ENCODE data around the gene TECPR2.

The TECPR2 gene

DNA sequence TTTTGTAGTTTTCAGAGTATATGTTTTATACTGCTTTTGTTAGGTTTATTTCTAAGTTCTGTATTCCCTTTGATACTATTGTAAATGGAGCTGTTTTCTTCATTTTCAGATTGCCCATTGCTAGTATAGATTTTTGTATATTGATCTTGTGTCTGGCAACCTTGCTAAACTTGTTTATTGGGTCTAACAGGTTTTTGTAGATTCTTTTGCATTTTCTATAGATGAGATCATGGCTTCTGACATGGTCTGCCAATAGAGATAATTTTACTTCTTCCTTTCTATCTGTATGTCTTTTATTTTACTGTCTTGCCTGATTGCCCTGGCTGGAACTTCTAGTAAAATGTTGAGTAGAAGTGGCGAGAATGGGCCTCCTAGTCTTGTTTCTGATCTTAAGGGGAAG lies 106.5 kb downstream of the TECPR2 start:
- no peak for DNase-seq (ENCODE audit: low read depth)

DNA sequence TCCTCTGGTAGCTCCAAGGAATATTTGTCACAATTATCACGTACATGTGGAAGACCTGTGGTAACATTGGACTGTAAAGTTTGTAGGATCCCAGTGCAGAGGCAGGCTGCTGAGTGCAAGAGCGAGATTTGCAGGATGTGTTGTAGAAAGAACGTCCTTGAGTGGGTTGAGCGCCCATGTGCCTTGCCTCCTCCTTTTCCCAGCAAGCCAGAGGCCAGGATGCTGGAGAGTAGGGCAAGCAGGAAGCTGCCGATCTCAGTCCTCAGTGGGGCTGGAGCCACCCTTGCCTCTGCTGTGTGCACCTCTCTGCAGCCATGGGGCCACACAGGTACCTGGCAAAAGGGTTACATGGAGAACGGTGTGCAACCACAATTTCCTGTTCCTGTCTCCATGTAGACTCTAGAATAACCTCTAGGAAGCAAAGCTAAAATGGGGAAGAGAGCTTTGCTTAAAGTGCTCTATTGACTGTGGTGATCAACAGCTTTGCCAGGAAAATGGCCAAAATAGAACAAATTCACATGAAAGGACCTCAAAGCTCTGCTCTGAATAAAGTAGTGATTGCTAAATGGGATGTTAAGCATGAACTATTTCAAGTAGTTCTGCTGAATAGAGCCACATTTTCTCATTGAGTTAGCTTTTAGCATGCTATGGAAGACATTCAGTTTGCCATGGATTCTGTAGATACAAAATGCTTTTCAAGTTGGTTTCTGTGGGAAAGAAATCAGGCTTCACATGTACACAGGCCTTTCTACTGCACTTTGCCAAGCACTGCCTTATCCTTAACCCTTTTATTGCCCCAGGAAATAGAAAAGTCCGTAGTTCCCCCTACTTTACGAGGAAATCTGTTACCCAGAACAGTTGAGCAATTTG lies 109.4 kb downstream of the TECPR2 start:
- no peak for DNase-seq (ENCODE audit: low read depth)

- DNase-seq (ENCODE audit: low read depth): no peak
These were observed 110.0 kb downstream of the TECPR2 start for GRCh38 chr14:102472791-102473150.

DNA sequence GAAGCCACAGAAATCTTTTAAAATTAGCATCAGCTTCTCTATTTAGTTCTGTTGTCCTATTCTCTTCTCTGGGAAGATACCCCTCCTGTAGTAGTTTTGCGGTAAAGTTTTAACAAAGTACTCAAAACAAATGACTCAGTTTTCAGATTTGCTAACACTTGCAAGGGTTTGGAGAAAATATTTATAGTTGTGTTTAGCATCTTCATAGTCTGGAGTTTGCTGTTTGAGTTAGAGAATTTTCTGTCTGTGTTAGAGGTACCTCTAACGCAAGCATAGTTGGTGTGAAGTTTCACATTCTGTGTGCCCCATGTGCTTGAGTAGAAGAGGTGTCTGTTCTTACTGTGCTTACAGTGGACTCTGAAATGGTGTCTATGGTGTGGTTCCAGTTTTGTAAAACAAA lies 110.8 kb downstream of the TECPR2 start:
- DNase-seq (ENCODE audit: low read depth): no peak

- DNase-seq (ENCODE audit: low read depth): no peak
These were observed 112.2 kb downstream of the TECPR2 start for GRCh38 chr14:102474934-102475333.

DNA sequence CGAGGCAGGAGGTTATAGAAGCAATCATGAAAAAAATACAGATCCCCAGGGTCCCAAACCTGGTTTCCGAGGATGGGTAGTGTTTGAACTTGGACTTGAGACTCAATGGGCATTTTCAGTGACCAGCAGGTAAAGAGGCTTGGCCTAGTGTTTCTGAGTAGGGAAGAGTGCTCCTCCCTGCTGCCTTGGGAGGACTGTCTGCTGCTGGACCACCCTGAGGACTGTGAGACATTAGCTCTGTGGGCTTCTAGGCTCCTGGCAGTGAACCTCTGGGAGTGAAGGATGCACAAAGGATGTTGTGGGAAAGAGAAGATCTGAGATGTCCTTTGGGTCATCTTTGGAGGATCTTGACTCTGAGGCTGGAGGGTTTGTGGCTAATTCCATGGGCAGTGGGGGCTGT lies 116.4 kb downstream of the TECPR2 start:
- no peak for DNase-seq (ENCODE audit: low read depth)

GRCh38 chr14:102479777-102480176 lies 117.0 kb downstream of the TECPR2 start:
- DNase-seq (ENCODE audit: low read depth): no peak

GRCh38 chr14:102481371-102481770 lies 118.6 kb downstream of the TECPR2 start:
- DNase-seq (ENCODE audit: low read depth): no peak

DNA sequence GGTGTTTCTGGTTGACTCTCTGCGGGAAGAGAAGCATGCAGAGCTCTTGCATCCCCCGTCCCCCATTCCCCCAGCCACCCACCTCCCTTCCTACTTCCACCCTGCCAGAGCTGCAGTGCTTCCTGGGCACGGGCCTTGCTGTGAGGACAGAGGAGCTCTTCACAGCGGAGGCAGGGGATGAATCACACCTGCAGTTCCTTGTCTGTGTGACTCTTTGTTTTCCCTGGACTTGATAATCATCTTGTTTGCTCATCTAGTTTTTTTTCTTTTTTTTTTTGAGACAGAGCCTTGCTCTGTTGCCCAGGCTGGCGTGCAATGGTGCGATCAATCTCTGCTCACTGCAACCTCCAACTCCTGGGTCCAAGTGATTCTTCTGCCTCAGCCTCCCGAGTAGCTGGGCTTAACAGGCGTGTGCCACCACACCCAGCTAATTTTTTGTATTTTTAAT lies 119.1 kb downstream of the TECPR2 start:
- no peak for DNase-seq (ENCODE audit: low read depth)

- no peak for DNase-seq (ENCODE audit: low read depth)
These were observed 121.6 kb downstream of the TECPR2 start for GRCh38 chr14:102484316-102484715.

DNA sequence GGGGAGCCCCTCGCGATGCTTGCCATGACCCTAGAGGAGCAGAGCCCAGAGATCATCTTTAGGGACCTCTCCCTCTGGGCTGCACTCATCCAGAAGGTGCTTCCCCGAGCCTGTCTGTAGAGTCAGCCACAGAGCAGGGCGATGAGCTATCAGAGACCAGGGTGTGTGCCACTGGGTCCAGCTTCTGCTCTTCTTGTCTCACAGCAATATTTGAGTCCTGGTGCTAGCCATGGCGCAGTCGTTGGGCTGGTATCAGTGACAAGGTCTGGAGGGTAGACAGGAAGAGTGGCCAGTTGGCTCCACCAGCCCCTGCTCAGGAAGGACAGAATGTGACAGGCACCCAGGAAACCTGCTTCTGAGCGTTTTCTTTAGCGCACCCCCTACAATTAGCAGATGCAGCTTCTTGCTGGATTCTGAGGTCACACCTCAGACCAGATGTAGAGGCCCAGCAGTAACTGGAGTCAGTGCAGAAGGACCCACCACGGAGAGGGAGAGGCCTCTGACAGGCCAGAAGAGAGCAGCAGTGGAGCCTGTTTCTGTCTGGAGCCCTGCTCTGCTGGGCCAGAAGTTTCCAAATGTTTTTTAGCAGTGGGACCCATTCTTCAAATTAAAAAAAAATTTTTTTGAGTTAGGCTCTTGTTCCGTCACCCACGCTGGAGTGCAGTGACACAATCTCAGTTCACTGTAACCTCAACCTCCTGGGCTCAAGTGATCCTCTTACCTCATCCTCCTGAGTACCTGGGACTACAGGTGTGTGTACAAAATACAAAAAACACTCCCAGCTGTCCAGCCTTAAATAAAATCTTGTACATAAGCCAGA lies 123.2 kb downstream of the TECPR2 start:
- no peak for DNase-seq (ENCODE audit: low read depth)

- no peak for DNase-seq (ENCODE audit: low read depth)
These were observed 123.9 kb downstream of the TECPR2 start for GRCh38 chr14:102486513-102487203.

GRCh38 chr14:102487204-102487577 lies 124.5 kb downstream of the TECPR2 start:
- DNase-seq (ENCODE audit: low read depth): no peak

DNA sequence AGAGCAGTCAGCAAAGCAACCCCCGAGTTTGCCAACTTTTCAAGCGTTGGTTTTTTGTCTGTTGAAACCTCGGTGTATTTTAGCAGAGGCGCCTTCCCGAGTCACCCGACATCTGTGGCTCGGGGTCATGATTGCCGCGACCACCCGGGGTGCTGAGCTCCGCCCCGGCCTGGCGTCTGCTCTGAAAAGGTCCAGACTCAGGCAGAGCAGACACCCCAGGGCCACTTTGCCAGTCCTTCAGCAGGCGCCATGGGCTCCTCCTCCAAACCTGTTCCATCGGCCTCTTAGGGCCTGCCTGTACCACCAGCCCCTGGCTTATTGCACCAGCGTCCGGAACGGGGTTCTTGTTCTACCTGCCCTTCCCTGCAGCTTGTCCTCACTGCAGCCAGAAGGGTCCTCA lies 127.7 kb downstream of the TECPR2 start:
- DNase-seq (ENCODE audit: low read depth): no peak

GRCh38 chr14:102491366-102491765 lies 128.6 kb downstream of the TECPR2 start:
- DNase-seq (ENCODE audit: low read depth): no peak

DNA sequence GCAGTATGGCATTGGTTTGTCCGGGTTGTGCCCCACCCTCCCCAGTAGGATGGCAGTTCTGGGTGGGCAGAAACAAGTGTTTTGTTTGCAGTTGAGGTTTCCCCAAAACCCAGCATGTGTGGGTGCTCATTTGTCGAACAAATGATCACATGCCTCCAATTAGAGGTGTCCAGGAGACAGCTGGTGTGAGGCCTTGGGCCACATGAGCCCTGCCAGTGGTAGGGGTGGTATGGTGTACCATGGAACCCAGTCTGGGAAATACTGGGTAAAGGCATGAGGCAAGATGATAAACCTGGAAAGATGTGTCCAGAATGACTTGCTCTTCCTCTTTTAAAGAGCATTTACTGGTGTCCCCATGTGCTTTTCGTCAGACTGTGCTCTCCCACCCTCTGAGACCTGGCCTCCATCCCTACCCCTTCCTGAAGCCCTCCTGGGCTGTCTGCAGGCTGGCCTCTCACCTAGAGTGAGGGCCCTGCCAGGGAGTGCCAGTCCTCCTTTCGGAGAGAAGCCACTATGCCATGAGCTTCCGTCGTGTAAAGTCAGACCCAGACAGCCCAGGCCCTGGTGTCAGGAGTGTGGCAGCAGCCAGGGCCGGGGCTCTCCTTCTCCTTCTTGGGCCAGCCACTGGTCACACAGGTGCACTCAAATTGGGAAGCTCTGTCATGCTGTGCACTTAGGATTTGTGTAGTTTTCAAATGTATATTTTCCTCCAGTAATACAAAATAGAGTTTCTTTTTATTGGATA lies 129.2 kb downstream of the TECPR2 start:
- DNase-seq (ENCODE audit: low read depth): no peak

- no peak for DNase-seq (ENCODE audit: low read depth)
These were observed 129.8 kb downstream of the TECPR2 start for GRCh38 chr14:102492531-102492910.

GRCh38 chr14:102493096-102493495 lies 130.4 kb downstream of the TECPR2 start:
- DNase-seq (ENCODE audit: low read depth): no peak

DNA sequence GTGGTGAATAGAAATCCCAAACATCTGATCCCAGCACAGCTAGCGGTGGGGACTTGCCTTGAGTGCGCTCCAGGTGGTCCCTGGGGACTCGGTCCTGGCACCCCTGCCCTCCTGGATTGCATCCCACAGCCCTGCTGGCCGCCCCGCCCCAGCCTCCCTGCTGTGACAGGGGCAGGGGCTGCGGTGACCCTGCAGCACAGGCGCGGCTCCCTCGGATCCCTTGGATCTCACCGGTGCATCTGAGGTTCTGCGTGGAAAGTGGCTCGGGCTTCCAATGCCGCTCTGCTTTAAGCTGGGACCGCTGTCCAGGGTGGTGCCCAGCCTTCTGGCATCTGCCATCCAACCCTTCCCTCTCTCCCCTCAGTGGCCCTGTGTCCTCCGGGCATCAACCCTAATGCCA lies 130.8 kb downstream of the TECPR2 start:
- DNase-seq (ENCODE audit: low read depth): no peak

DNA sequence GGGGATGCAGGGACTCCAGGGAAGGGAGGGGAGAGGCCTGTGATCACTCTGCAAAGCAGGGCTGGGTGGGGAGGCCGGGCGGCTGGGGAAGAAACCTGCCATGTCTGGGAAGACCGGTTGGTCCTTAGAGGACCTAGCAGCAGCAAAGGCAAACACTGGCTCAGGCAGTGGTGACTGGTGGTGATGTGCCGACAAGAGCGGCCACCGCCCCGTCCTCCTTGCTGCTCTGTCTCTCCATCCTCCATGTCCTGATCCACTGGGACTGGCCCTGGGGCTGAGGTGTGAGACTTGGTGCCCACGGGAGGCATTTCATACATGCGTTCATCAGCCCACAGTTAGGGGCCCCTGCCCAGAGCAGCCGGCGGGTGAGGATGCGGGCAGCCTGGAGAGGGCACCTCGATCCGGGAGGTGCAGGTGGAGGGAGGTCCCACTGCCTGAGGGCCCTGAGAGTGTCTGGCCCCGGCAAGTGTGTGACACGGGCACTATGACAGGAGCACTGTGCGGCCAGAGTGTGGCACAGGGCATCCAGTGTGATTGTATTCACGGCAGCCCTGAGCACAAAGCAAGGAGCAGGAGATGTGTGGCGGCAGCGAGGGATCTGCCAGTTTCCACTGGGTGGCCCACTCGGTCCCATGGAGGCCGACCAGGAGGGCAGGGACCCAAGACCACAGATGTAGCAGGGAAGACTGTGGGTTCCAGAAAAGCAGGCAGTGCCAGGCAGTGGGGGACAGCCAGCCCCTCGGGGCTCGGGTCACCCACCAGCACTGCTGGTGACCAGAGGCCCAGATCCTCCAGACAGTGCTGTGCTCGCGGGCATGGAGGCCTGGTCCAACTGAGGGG lies 133.0 kb downstream of the TECPR2 start:
- DNase-seq (ENCODE audit: low read depth): no peak

GRCh38 chr14:102496331-102496691 lies 133.6 kb downstream of the TECPR2 start:
- DNase-seq (ENCODE audit: low read depth): no peak
